WI38 (cell line): Measurements from ENCODE around the gene ATP5MC3.

Source experiments
- H3K4me3 ChIP-seq: 2 replicates; pipeline ENCODE4 v1.5.1; 2011; ENCODE audit warnings: low read depth, mild to moderate bottlenecking, control low read depth, low read length
- CTCF ChIP-seq: IDR thresholded peaks from 2 replicates; pipeline ENCODE4 v1.5.1; 2012; ENCODE audit warnings: low read depth, mild to moderate bottlenecking, control low read depth, low read length

Gene ATP5MC3

GRCh38 chr2:175181877-175182308, 383 bp upstream of the ATP5MC3 start:
- peak overlapping the region; percentile 98 for H3K4me3 ChIP-seq
- no peak for TF ChIP-seq CTCF

DNA sequence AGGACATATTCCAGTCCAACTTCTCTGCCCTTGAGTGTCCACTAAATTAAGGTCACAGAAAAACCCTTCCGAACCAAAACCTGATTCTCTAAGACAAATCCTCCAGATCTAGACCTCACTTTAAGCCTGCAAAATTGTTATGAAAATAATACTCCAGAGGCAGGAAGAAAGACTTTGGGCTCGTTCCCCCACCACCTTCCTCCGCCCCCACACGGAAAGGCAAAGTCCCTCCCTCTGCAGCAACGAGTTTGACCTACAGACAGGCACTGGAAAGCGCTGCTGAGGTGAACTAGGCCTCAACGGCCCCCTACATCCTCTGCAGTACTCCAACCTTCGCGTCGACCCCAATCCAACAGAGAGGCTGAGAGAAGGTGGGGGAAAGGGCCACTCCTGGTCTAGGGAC, 808 bp downstream of the ATP5MC3 start:
- peak overlapping the region; percentile 98 for H3K4me3 ChIP-seq
- TF ChIP-seq CTCF = no peak

DNA sequence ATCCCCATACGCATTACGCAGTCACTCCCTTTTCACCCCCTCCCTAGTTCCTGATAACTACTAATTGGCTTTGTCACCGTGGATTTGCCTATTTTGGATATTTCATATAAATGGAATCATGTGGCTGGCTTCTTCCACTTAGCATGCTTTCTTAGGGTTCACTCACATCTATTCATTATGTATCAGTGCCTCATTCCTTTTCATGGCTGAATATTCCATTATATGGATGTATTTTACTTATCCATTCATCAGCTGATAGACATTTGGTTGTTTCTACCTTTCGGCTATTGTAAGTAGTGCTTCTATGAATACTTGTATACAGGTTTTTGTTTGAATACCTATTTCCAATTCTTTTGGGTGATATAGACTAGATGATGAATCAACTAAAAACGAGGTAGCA, 4.9 kb downstream of the ATP5MC3 start:
- TF ChIP-seq CTCF = no peak
- H3K4me3 ChIP-seq = no peak overlapping the region

DNA sequence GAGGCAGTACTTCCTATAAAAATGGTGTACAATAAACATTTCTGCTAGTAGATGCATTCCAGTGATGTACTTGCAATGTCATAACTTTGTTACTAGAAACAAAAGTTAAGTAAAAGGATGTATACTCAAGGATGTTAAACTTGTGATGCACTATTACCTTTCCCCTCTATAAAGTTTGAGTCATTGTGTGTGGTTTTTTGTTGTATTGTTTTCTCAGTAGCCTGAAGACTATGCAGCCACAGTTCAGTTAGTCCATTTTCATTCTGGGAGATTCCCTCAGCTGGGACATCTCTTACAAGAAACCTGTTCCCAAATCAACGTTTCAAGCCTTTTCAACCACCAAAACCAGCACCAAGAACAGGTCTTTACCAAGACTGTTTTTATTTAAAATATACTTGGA, 5.6 kb downstream of the ATP5MC3 start:
- TF ChIP-seq CTCF = no peak
- no peak overlapping the region for H3K4me3 ChIP-seq

GRCh38 chr2:175175320-175175719, 6.2 kb downstream of the ATP5MC3 start:
- no peak overlapping the region for H3K4me3 ChIP-seq
- no peak for TF ChIP-seq CTCF

GRCh38 chr2:175170659-175171304, 10.7 kb downstream of the ATP5MC3 start:
- H3K4me3 ChIP-seq = no peak overlapping the region
- no peak for TF ChIP-seq CTCF

DNA sequence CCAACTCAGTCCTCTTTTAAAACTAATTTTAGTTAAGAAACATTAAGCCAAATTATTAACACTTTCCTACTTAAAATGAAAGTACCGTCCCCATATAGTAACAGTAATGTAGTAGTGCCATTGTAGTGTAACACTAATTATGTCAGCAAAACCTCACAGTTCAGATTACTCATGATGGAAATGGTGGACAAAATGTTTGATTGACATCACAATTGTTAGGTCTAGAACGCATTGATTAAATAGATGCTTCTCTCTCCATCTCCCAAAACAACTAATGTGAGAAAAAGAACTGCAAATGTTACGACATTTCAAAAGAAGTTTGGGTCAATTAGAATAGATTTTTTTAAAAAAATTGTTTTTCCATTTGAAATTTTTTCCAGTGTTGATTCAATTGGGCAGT, 12.3 kb downstream of the ATP5MC3 start:
- TF ChIP-seq CTCF = no peak
- no peak overlapping the region for H3K4me3 ChIP-seq
